Amniotic stem cell (primary cell): ENCODE results near the gene IL31RA.
"Not testable (repeated sequence)": the region's sequence is repeated elsewhere in the genome, so short reads cannot be mapped to it uniquely, and the experiment has no call there.

Source experiments
- DNase-seq: peaks from one replicate; lab custom pipeline; 2025; lab: John Stamatoyannopoulos, UW

Gene IL31RA

GRCh38 chr5:55850839-55851674, at the start of gene IL31RA:
TSS of gene IL31RA (plus strand) at chr5:55851357. CDS start at chr5:55851571, 214 bp downstream.
- DNase-seq, result peak; percentile 75

GRCh38 chr5:55808814-55809213, 42.3 kb upstream of the IL31RA start:
- not testable (repeated sequence) for DNase-seq

GRCh38 chr5:55815939-55816338, 35.2 kb upstream of the IL31RA start:
- not testable (repeated sequence) for DNase-seq

DNA sequence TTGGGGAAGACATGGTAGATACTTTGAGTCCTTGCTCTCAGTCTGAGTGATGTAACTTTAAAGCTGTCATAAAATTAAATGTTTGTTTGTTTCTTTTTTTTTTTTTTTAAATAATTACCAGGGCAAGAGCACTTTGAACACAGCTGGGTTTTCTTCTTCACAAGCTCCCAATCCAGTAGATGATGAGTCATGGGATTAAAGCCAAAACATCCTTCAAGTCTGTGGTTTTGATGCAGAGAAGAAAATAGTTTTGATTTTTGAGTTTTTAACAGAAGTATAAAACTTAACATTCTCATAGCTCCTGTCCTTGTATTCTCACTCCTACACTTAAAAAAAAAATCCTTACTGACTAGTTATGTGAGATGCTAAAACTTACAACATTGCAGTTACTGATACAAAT, 34.8 kb upstream of the IL31RA start:
- DNase-seq, result peak; percentile 46

DNA sequence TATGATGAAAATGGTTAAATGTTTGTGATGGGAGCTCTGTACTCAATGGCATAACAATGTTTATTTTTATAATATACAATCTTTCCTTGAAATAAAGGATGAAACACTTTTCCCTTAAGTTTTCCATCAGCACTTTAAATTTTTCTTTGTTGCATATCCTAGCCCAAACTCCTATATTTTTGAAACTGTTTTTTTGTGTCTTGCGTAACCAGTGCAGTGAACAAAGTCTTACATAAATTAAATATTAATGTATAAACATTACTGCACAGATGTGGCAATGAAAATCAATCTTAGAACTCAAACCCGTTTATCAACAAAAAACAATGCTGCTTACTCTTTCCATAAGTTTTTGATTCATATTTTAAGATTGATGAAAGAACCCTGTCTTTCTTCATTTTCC, 34.1 kb upstream of the IL31RA start:
- no peak for DNase-seq

GRCh38 chr5:55820488-55820887, 30.7 kb upstream of the IL31RA start:
- no peak for DNase-seq

- DNase-seq, result no peak
Measured at GRCh38 chr5:55821731-55822512, 29.2 kb upstream of the IL31RA start.

DNA sequence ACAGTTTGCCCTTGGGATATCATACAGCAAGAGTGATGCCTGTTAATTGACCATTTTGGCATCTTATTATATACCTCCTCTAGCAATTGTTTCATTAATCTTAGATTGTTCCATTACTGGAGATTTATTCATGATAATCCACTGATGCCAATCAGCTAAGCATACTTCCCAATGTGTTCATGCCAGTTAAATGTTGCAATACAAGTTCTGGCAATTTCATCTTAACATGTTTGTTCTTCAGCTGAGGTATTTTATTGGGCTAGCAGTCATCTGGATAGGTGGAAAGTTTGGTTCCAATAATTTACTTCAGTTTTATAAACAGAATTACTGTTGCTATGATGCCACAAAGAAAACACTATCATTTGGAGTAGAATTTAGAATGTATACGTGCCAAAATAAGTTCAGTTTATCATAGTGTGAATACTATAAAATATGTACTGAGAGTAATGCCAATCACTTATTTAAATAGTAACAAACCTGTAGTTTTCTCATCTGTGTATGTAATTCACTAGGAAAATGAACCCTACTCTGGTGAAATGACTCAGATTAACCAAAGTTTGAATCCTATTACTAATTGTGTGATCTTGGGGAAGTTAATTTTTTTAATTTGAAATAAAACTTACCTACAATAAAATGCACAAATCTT, 27.9 kb upstream of the IL31RA start:
- no peak for DNase-seq

DNA sequence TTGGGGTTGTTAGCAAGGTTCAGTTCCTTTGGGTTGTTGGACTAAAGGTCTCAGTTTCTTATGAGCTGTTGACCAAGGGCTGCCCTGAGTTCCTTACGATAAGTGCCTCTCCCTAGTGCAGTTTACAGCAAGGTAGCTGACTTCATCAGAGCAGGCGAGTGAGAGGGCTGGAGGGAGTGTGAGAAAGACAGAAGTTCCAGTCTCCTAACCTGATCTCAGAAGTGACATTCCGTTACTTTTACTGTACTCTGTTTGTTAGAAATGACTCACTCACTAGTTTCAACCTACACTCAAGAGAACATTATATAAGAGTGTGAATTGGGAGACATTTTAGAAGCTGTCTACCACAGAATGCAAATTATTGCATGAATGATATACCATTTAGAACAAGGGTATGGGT, 21.2 kb upstream of the IL31RA start:
- no peak for DNase-seq

- no peak for DNase-seq
Measured at GRCh38 chr5:55832446-55832845, 18.7 kb upstream of the IL31RA start.

GRCh38 chr5:55836191-55836590, 15.0 kb upstream of the IL31RA start:
- DNase-seq, result no peak

GRCh38 chr5:55841976-55842375, 9.2 kb upstream of the IL31RA start:
- DNase-seq, result no peak

- DNase-seq, result no peak
Measured at GRCh38 chr5:55847837-55848236, 3.3 kb upstream of the IL31RA start.

DNA sequence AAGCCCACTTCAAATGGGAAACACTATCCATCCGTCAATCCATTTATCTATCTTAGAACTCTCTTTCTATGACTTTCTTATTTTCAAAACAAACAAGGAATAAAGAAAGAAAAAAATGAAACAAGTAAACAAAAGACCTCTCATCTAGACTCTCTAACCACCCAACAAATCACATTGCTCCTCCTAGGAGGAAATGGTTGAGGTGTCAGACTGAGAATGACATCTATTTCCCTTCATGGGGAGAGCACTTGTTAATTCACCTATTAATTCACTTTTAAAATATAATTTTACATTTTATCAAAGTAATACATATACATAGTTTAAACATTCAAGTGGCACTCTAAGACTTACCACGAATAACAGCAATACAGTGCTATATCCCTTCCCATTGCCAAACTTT, 2.4 kb upstream of the IL31RA start:
- DNase-seq, result no peak

GRCh38 chr5:55851675-55851979, 470 bp downstream of the IL31RA start:
- DNase-seq, result no peak

GRCh38 chr5:55852503-55852902, 1.3 kb downstream of the IL31RA start:
- DNase-seq, result no peak

- no peak for DNase-seq
Measured at GRCh38 chr5:55853041-55853670, 2.0 kb downstream of the IL31RA start.

- no peak for DNase-seq
Measured at GRCh38 chr5:55853818-55854217, 2.7 kb downstream of the IL31RA start.

GRCh38 chr5:55855509-55855908, 4.4 kb downstream of the IL31RA start:
- DNase-seq, result no peak

- DNase-seq, result no peak
Measured at GRCh38 chr5:55856516-55857246, 5.5 kb downstream of the IL31RA start.

- DNase-seq, result no peak
Measured at GRCh38 chr5:55857247-55857640, 6.1 kb downstream of the IL31RA start.

- no peak for DNase-seq
Measured at GRCh38 chr5:55858104-55858503, 6.9 kb downstream of the IL31RA start.
